Germinal center (tissue), 1 donor: Measurements from ENCODE around the gene BAHD1.

Source experiments
- DNase-seq: peaks from one replicate; pipeline ENCODE4 v3.0.0; 2012; ENCODE audit warnings: mixed read lengths, low spot score

The BAHD1 gene

DNA sequence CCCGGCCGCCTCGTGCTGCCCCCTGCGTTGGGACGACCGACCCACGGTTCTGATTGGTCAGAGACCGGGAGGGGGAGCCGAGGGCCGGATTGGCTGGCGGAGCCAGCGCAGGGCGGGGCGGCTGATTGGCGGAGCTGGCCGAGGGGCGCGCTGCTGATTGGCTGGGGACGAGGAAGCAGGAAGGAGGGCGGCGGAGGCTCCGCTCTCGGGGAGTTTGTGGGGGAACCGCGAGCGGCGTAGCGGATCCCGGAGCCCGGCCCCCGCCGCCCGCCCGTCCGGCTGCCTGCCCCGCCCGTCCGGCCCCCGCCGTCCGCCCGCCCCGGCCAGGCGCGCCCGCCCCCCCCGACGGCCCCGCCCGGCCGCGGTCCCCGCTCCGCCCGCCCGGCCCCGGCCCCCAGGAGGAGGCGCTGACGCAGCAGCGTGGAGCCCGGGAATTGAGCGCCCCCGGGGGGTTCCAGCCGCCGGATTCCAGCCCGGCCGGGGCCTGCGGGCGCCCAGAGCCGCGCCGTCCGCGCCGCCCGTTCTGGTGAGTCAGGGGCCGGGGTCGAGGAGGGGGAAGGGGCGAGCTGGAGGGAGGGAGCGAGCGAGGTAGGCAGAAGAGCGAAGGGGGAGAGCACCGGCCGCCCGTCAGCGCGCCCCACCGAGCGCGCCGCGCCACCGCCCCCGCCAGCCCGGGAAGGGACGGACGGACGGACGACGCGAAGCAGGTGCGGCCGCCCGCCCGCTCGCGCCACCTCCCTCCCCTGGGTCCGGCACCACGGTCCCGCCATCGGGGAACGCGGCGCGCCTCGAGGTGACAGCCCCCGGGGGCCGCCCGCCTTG lies at the start of gene BAHD1:
Gene BAHD1 (plus strand): TSS at position 211 of the 822 bp plus-strand sequence. CDS start 17,512 bp downstream, outside the sequence.
- DNase-seq = peak; percentile 100

DNA sequence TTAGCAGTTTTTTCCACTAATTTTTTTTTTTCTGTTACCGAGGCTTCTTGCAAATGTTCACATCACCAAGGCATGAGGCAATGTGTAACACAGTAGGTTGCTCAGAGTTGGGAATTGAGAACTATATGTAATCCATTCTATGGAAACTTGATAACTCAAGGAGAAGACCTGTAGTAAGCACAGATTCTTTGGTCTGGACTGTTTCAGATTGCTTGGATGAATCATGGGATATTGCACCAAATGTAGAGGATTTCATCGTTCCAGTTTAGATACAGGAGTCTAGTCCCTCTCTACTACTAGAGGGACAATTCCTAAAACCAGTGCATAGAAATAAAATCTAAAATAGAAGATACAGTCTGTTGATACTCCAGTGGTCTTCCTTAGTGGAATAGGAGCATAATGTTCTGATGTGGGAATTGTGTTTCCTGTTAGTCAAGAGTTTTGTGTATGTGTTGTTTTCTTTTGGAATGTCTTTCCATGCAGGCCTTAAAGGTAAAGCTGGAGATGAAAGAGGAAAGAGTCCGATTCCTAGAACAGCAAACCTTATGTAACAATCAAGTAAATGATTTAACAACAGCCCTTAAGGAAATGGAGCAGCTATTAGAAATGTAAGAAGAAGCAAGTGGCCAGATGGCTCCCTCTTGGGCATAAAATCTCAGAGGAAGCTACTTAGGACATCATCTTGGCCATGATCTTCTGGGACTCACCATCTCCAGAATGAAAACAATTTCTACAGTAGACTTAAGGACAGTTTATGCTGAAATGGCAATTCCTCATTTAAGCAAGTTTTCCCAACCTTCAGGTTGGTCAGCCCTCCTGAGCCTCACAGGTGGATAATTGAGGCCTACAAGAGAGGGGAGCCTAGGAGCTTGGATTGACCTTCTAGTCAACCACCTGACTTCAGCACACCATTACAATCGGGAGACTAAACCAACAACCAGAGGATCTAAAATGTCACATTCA lies 47.5 kb upstream of the BAHD1 start:
- DNase-seq = no peak

DNA sequence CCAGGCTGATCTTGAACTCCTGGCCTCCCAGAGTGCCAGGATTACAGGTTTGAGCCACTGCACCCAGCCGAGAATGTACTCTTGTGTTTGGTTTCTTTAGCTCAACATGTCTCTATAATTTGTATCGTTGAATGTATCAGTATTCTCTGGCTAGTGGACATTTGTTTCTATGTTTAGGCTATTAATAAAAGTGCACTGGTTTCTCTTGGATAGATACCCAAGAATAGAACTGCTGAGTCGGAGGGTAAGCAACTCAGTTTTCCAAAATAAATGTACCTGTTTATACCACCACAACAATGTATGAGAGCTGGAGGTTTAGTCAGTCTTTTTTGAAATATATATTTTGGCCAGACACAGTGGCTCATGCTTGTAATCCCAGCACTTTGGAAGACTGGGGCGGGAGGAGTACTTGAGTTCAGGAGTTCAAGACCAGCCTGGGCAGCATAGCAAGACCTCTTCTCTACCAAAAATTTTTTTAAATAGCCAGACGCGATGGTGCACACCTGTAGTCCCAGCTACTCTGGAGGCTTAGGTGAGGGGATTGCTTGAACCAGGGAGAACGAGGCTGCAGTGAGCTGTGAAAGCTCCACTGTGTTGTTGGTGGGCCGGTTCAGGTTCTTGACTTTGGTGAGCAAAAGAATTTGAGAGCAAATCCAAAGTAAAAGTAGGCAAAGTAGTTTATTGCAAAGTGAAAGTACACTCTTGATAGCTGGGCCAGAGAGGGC lies 42.9 kb upstream of the BAHD1 start:
- no peak for DNase-seq

DNA sequence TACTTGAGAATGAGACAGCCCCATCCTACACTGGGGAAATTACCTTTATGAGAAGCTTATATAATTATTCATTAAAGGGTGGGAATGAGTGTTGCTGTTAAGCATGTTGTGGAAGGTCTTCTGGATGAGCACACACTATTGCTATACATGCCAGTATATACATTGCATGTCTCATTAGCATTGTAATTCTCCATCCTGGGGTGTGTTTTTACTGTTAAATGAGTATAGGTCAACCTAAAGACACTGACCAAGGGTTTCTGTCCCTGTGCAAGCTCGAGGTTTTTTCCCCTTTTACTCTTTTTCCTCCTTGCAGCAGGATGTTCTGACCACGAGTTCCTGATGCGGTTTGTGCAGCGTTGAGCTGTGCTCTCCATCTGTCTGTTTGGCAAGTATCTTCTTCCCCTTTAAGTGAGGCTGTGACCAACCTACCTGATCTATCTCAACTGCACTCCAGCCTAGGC lies 42.3 kb upstream of the BAHD1 start:
- DNase-seq = no peak

DNA sequence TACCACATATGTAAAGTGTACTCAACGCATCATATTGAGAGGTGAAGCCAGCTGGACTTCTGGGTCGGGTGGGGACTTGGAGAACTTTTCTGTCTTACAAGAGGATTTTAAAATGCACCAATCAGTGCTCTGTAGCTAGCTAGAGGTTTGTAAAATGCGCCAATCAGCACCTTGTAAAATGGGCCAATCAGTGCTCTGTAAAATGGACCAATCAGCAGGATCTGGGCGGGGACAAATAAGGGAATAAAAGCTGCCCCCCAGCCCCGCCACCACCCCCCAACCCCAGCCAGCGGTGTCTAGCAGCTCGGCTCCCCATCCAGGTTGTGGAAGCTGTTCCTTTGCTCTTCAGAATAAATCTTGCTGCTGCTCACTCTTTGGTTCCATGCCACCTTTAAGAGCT lies 41.4 kb upstream of the BAHD1 start:
- no peak for DNase-seq

DNA sequence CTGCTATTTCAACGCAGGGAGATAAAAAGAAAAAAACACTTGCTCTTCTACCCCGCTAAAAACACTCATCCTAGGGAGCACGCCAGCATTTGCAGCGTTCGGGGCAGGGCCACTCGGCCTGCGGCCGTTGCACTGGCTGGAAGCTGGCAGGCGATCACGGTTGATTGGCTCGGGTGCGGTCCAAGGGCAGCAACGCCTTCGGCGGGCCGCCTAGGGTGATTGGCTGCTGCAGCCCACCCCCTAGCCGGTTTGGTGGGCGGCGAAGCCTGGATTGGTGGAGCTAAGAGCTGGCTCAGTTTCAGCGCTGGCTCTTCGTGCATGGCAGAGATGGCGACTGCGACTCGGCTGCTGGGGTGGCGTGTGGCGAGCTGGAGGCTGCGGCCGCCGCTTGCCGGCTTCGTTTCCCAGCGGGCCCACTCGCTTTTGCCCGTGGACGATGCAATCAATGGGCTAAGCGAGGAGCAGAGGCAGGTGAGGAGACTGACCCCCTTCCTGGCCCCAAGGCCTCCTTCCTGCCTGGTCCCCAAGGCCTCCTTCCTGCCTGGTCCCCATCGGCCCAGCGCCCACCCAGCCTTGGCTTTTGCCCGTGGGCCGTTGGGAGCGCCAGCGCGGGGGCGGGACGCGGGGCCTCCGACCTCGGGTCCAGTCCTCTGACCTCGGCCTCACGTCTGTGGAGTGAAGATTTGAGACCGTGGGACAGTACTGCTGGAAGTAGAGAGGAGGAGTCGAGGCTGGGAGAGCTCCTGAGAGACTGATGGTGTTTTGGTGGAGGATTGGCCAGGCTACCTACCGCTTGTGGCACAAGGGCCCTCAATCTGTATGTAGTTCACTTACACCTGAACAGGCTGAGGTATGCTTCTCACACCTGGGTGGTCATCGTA lies 35.0 kb upstream of the BAHD1 start, which contains the start of gene IVD:
Gene IVD (plus strand): TSS at position 295 of the 881 bp plus-strand sequence. CDS start 33 bp downstream, at position 328.
- DNase-seq = peak; percentile 98

DNA sequence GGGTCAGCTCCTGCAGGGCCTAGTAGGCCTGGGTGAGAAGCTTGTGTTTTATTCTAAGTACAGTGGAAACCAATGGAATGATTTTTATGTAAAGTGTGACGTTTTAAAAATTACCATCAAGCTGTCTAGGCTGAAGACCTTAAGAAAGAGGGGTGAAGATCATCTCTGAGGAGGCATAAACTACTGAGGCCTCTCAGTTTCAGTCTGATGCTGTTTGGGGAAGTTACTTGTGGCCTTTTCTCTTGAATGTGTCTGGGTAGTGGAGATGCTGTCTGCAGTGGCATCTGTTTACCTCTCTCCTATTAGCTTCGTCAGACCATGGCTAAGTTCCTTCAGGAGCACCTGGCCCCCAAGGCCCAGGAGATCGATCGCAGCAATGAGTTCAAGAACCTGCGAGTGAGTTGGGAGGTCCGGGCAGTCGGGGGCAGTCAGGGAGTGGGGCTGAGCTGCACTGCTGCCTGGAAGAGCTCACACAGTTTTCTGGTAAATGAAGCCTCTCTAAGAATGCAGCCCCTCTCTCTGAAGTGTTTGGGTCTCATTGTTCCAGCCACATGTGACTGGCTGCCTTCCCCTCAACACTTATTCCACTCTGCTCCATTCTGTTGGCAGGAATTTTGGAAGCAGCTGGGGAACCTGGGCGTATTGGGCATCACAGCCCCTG lies 33.3 kb upstream of the BAHD1 start:
- DNase-seq = peak; percentile 76

DNA sequence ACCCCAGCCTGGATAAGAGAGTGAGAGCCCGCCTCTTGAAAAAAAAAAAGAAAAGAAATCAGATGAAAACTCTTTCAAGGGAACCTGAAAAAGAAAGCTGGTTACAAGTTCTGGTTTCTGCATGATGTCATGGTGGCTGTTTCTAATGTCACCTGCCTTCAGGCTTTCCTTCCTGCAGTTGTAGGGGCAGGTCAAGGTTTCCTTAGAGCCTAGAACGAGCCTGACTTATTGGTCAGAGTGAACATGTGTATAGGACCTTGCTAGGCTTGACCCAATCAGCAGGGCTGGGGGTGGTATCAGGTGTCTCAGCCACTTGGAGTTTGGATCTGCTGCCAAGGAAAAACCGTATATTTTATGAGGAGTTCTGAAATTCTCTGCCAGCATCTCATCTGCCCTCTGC lies 31.4 kb upstream of the BAHD1 start:
- no peak for DNase-seq

- DNase-seq = no peak
These were observed 30.3 kb upstream of the BAHD1 start for GRCh38 chr15:40410476-40410875.

GRCh38 chr15:40412095-40412759 lies 28.5 kb upstream of the BAHD1 start:
- no peak for DNase-seq

DNA sequence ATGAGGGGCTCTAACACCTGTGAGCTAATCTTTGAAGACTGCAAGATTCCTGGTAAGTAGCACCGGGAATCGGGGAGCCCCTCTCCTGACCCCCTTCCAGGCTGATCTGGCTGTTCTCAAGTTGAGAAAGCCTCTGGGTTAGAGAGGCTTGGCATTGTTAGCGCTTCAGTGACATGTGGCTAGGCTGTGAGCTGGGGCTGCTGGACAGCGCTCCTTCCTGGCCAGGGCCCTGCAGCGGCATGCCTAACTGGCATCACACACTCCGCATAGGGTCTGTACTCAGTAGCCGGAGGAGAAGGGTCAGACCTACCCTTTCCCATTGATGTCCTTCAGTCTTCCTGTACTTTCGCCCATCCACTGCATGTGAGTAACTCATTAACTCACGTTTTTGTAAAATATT lies 27.7 kb upstream of the BAHD1 start:
- DNase-seq = no peak

DNA sequence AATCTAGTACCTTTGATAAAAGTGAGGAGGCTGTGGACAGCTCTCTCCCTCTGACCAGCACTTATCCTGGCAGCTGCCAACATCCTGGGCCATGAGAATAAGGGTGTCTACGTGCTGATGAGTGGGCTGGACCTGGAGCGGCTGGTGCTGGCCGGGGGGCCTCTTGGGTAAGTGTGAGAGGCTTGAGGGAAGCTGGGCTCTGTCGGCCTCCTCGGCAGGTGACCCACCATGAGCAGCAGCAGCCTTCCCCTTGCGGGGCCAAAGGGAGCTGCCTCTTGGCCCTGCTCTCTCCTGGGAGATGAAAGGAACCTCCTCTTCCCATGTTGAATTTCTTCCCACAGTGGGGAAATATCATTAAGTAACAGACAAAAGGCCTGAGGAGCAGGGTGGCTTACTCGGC lies 25.9 kb upstream of the BAHD1 start:
- DNase-seq = no peak

GRCh38 chr15:40415226-40415625 lies 25.5 kb upstream of the BAHD1 start:
- DNase-seq = no peak

DNA sequence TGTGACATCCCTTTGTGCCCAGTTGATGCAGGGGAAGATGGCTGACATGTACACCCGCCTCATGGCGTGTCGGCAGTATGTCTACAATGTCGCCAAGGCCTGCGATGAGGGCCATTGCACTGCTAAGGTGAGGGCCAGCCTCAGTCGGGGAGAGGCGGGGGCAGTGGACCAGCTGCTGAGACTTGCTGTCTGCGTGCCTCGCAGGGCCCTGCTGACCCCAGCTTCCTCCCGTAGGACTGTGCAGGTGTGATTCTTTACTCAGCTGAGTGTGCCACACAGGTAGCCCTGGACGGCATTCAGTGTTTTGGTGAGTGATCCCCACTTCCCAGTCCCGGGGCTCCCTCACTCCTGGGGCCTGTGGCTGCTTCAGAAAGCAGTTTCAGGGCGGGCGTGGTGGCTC lies 24.7 kb upstream of the BAHD1 start:
- no peak for DNase-seq

DNA sequence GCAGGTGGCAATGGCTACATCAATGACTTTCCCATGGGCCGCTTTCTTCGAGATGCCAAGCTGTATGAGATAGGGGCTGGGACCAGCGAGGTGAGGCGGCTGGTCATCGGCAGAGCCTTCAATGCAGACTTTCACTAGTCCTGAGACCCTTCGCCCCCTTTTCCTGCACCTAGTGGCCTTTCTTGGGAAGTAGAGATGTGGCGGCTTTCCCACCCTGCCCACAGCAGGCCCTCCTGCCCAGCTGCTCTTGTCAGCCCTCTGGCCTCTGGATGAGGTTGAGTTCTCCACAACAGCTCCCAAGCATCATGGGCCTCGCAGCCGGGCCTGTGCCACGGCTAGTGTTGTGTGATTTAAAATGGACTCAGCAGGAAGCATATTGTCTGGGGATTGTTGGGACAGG lies 22.6 kb upstream of the BAHD1 start:
- no peak for DNase-seq

- DNase-seq = no peak
These were observed 20.6 kb upstream of the BAHD1 start for GRCh38 chr15:40420071-40420713.

DNA sequence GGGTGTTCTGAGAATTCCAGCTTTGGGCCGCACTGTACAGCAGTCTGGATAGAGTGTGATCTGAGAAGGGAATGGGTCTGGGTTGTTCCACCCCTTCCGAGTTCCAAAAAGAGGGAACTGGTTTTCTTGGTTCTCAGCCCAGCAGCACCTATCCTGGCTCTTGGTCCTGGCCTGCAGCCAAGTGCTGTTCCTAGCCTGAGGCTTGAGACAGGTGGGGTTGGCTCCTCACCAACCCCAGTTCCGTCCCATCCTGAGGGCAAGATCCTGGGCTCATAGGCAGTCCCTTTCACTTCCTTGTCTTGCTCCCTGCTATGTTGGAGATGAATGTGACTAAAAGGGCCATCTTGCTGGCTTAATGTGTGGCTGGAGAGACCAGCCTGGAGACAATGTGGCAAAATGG lies 20.0 kb upstream of the BAHD1 start:
- no peak for DNase-seq

GRCh38 chr15:40421246-40422157 lies 19.3 kb upstream of the BAHD1 start:
- peak; percentile 82 for DNase-seq
